ENCODE results near the gene SMIM12. TPM values are rescaled to one million over a fixed set of nuclear protein-coding genes. Genes with fewer than 3 reads are reported as not detected.

Gene SMIM12
- polyA plus RNA-seq, 3 donors = 31.8 to 121 (median 93.7) TPM

- intact Hi-C loops (cut with micrococcal nuclease) = no loop called here
- peaks cover 13 to 20% (median 19%) of the 10 kb centered on the region in 3 donors for H3K27me3 Mint-ChIP-seq (ENCODE audit: low read depth in 3 of 3)
- Histone ChIP-seq H3K36me3 (replicated peaks in 1 of 2; ENCODE audit: control insufficient read depth in 1 of 2, insufficient read depth in 2 of 2, low read length in 2 of 2) (no peaks in the 10 kb centered on the region), H3K27ac (ENCODE audit: low read depth in 1 of 2, low read length in 2 of 2) (no peak overlapping the region), H3K4me2 (replicated peaks; ENCODE audit: extremely low read depth, low read length, poor library complexity, severe bottlenecking) (no peak overlapping the region), H3K4me1 (ENCODE audit: control insufficient read depth in 1 of 2, insufficient read depth in 2 of 2, low read length in 2 of 2) (no peaks in the 10 kb centered on the region), H4K20me1 (ENCODE audit: insufficient read depth, low read length) (no peaks in the 10 kb centered on the region), H3K9ac (ENCODE audit: insufficient read depth, low read length, poor library complexity, severe bottlenecking) (no peak overlapping the region), H3K27me3 (ENCODE audit: control insufficient read depth in 2 of 2, insufficient read depth in 2 of 2, low read length in 2 of 2) (no peaks in the 10 kb centered on the region), H3K4me3 (replicated peaks in 1 of 3; ENCODE audit: low read depth in 2 of 3, low read length in 3 of 3) (no peak overlapping the region), H2AFZ (ENCODE audit: insufficient read depth, low read depth, low read length, poor library complexity, severe bottlenecking) (no peak overlapping the region), H3K79me2 (ENCODE audit: insufficient read depth, low read length) (no peaks in the 10 kb centered on the region), H3K9me3 (replicated peaks in 1 of 2; ENCODE audit: control insufficient read depth in 1 of 2, insufficient read depth in 1 of 2, low read length in 2 of 2) (no peaks in the 10 kb centered on the region)
- H3K27ac Mint-ChIP-seq = no peak overlapping the region
- DNase-seq = no peak
- TF ChIP-seq, protein P1, sequence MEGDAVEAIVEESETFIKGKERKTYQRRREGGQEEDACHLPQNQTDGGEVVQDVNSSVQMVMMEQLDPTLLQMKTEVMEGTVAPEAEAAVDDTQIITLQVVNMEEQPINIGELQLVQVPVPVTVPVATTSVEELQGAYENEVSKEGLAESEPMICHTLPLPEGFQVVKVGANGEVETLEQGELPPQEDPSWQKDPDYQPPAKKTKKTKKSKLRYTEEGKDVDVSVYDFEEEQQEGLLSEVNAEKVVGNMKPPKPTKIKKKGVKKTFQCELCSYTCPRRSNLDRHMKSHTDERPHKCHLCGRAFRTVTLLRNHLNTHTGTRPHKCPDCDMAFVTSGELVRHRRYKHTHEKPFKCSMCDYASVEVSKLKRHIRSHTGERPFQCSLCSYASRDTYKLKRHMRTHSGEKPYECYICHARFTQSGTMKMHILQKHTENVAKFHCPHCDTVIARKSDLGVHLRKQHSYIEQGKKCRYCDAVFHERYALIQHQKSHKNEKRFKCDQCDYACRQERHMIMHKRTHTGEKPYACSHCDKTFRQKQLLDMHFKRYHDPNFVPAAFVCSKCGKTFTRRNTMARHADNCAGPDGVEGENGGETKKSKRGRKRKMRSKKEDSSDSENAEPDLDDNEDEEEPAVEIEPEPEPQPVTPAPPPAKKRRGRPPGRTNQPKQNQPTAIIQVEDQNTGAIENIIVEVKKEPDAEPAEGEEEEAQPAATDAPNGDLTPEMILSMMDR (IDR thresholded peaks at IDR 0.05) = no peak
- peaks cover 0 to 2% (median 0%) of the 10 kb centered on the region in 7 donors for H3K9me3 Mint-ChIP-seq
- no peaks in the 10 kb centered on the region for H3K36me3 Mint-ChIP-seq
- H3K4me3 Mint-ChIP-seq = no peak overlapping the region
- no peaks in the 10 kb centered on the region for H3K4me1 Mint-ChIP-seq
- 93% methylated on average over 27 of the region's 33 CpGs for WGBS (ENCODE audit: insufficient coverage)
Observed at GRCh38 chr1:34904236-34905097, 44.9 kb upstream of the SMIM12 start.

DNA sequence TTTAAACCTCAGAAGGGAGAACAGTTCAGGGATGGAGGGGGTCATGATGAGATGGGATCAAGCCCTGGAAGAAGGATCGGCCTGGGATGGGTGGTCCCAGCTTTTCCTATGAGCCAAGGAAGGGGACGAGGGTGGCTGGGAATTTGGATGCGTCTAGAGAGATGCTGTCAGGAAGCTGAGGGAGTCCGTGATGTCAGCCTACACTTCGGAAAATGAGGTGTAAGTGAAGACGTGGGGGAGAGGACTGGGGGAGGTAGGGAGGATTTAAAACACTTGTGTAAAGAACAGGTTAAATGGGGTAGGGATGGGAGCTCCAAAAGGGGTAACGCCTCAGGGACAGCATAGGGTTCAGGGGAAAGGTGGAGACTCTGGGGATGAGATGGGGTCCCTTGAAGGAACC lies 42.4 kb upstream of the SMIM12 start:
- no peaks in the 10 kb centered on the region for H3K36me3 Mint-ChIP-seq
- Histone ChIP-seq H3K27ac (ENCODE audit: low read depth in 1 of 2, low read length in 2 of 2) (no peak overlapping the region), H3K4me3 (replicated peaks in 1 of 3; ENCODE audit: low read depth in 2 of 3, low read length in 3 of 3) (no peak overlapping the region), H3K27me3 (ENCODE audit: control insufficient read depth in 2 of 2, insufficient read depth in 2 of 2, low read length in 2 of 2) (peaks cover 0 to 3% of the 10 kb centered on the region in 2 donors), H4K20me1 (ENCODE audit: insufficient read depth, low read length) (no peaks in the 10 kb centered on the region), H3K9me3 (replicated peaks in 1 of 2; ENCODE audit: control insufficient read depth in 1 of 2, insufficient read depth in 1 of 2, low read length in 2 of 2) (no peaks in the 10 kb centered on the region), H3K36me3 (replicated peaks in 1 of 2; ENCODE audit: control insufficient read depth in 1 of 2, insufficient read depth in 2 of 2, low read length in 2 of 2) (no peaks in the 10 kb centered on the region), H3K9ac (ENCODE audit: insufficient read depth, low read length, poor library complexity, severe bottlenecking) (no peak overlapping the region), H2AFZ (ENCODE audit: insufficient read depth, low read depth, low read length, poor library complexity, severe bottlenecking) (no peak overlapping the region), H3K79me2 (ENCODE audit: insufficient read depth, low read length) (no peaks in the 10 kb centered on the region), H3K4me1 (ENCODE audit: control insufficient read depth in 1 of 2, insufficient read depth in 2 of 2, low read length in 2 of 2) (no peaks in the 10 kb centered on the region), H3K4me2 (replicated peaks; ENCODE audit: extremely low read depth, low read length, poor library complexity, severe bottlenecking) (no peak overlapping the region)
- peaks cover 14 to 21% (median 19%) of the 10 kb centered on the region in 3 donors for H3K27me3 Mint-ChIP-seq (ENCODE audit: low read depth in 3 of 3)
- DNase-seq = no peak
- no peak overlapping the region for H3K4me3 Mint-ChIP-seq
- WGBS (ENCODE audit: insufficient coverage) = 80% methylated on average over 7 of the region's 7 CpGs
- TF ChIP-seq, protein P1 (IDR thresholded peaks at IDR 0.05) = no peak
- peaks cover 0 to 2% (median 0%) of the 10 kb centered on the region in 7 donors for H3K9me3 Mint-ChIP-seq
- H3K27ac Mint-ChIP-seq = no peak overlapping the region
- intact Hi-C loops (cut with micrococcal nuclease) = no loop called here
- no peaks in the 10 kb centered on the region for H3K4me1 Mint-ChIP-seq
